MCF 10A (cell line): ENCODE measurements around the gene RABGGTA. TPM values are rescaled to one million over a fixed set of nuclear protein-coding genes. Genes with fewer than 3 reads are reported as not detected.
A peak's percentile ranks its signal among the peaks of the same experiment; 100 is the strongest.

Source experiments
- BruUV-seq: library from RNA; stranded (reverse); fragments of 400-500 nt; replicated peaks from 2 replicates; lab custom pipeline; 2021; lab: Mats Ljungman, UMichigan
- CTCF ChIA-PET: fragments of 300-600 bp; sonication (Branson Sonifier 250); formaldehyde crosslinking; extraction: SDS; loops from one replicate; lab custom pipeline; 2021; ENCODE audit warnings: antibody characterized with exemption, inconsistent platforms; lab: Yijun Ruan, JAX
- POLR2A ChIA-PET: fragments of 300-600, 350-650 bp; sonication (Branson Sonifier 250); formaldehyde crosslinking; extraction: SDS; loops from one replicate; lab custom pipeline; 2020; ENCODE audit warnings: antibody characterized with exemption, inconsistent platforms; lab: Yijun Ruan, JAX
- DNase-seq: peaks from one replicate; pipeline ENCODE4 v3.0.0-alpha.2; 2018; ENCODE audit not compliant: unreplicated experiment
- H3K27ac Mint-ChIP-seq: one replicate; pipeline ENCODE4 v1.8.0; 2022; ENCODE audit warnings: mild to moderate bottlenecking, low read depth, mixed read lengths; ENCODE audit not compliant: unreplicated experiment
- H3K27me3 Mint-ChIP-seq: one replicate; pipeline ENCODE4 v1.8.0; 2022; ENCODE audit warnings: mixed read lengths; ENCODE audit not compliant: insufficient read depth, unreplicated experiment
- H3K36me3 Mint-ChIP-seq: one replicate; pipeline ENCODE4 v1.8.0; 2022; ENCODE audit warnings: mild to moderate bottlenecking, moderate library complexity, mixed read lengths; ENCODE audit not compliant: insufficient read depth, unreplicated experiment
- H3K4me1 Mint-ChIP-seq: one replicate; pipeline ENCODE4 v1.8.0; 2022; ENCODE audit warnings: mixed read lengths; ENCODE audit not compliant: insufficient read depth, unreplicated experiment
- H3K4me3 Mint-ChIP-seq: one replicate; pipeline ENCODE4 v1.8.0; 2022; ENCODE audit warnings: mild to moderate bottlenecking, moderate library complexity, mixed read lengths; ENCODE audit not compliant: unreplicated experiment
- H3K9me3 Mint-ChIP-seq: one replicate; pipeline ENCODE4 v1.8.0; 2022; ENCODE audit warnings: mixed read lengths; ENCODE audit not compliant: unreplicated experiment
- CTCF ChIP-seq: fragments of 200-600 bp; IDR thresholded peaks from one replicate; pipeline ENCODE4 v1.8.0; 2022; ENCODE audit warnings: antibody characterized with exemption, mild to moderate bottlenecking; ENCODE audit not compliant: unreplicated experiment
- intact Hi-C: fragments of 100-400 bp; cut with micrococcal nuclease; formaldehyde crosslinking; loops from 2 replicates; pipeline ENCODE4 v1.14.1; 2022
- total RNA-seq: library from RNA; stranded (reverse); gene quantifications from 2 replicates; pipeline ENCODE4 v1.2.3, GENCODE V29; 2022

The RABGGTA gene
- total RNA-seq, 1 experiment from 2014 or later: 75.0 TPM

- peak; percentile 19 for TF ChIP-seq CTCF
- H3K36me3 Mint-ChIP-seq: peaks cover 17% of the 10 kb centered on the region
- peaks cover 35% of the 10 kb centered on the region for H3K4me1 Mint-ChIP-seq
- no peaks in the 10 kb centered on the region for H3K9me3 Mint-ChIP-seq
- ChIA-PET CTCF (interaction anchor here (0.6 to 10.0 kb wide), 22 partner anchors 8 to 196 kb away, joined by 3 to 145 read pairs (median 7); partner anchors contain the start of genes CBLN3, DHRS1, IPO4 and KHNYN), POLR2A (interaction anchor here (0.6 to 7.2 kb wide), 17 partner anchors 11 to 219 kb away, joined by 3 to 101 read pairs (median 5); partner anchors contain the start of genes CBLN3, DHRS1, IRF9 and KHNYN)
- BruUV-seq: no TSS peak
- DNase-seq: peak; percentile 72
- H3K27me3 Mint-ChIP-seq: no peaks in the 10 kb centered on the region
- H3K27ac Mint-ChIP-seq: no peak within 1 kb of the TSS
- intact Hi-C loops: no loop called here
- H3K4me3 Mint-ChIP-seq: peak within 1 kb of the TSS; percentile 69
Measured at GRCh38 chr14:24310646-24311604, 39.5 kb upstream of the RABGGTA start, which contains the start of gene LTB4R. Gene LTB4R, plus strand, starts transcription at chr14:24311502. Its CDS starts 4,150 bp downstream, at chr14:24315652.

GRCh38 chr14:24310265-24310645 lies 38.9 kb upstream of the RABGGTA start:
- Mint-ChIP-seq H3K4me1 (peaks cover 35% of the 10 kb centered on the region), H3K27ac (no peak overlapping the region), H3K4me3 (peak overlapping the region; percentile 69), H3K36me3 (peaks cover 21% of the 10 kb centered on the region), H3K9me3 (no peaks in the 10 kb centered on the region), H3K27me3 (no peaks in the 10 kb centered on the region)
- no peak for TF ChIP-seq CTCF
- intact Hi-C loops: no loop called here
- ChIA-PET CTCF (interaction anchor here (0.6 to 10.0 kb wide), 24 partner anchors 9 to 504 kb away, joined by 3 to 145 read pairs (median 6); partner anchors contain the start of genes CBLN3, DHRS1, IPO4 and KHNYN), POLR2A (interaction anchor here (0.7 to 7.2 kb wide), 20 partner anchors 11 to 1601 kb away, joined by 3 to 101 read pairs (median 4); partner anchors contain the start of genes CBLN3, CHMP4A, DHRS1 and IRF9)
- DNase-seq: no peak
- no TSS peak for BruUV-seq

- CTCF ChIA-PET: interaction anchor here (0.6 to 10.0 kb wide), 31 partner anchors 12 to 1549 kb away, joined by 3 to 145 read pairs (median 5); partner anchors contain the start of genes CBLN3, DHRS1, IPO4 and KHNYN
- peaks cover 32% of the 10 kb centered on the region for H3K4me1 Mint-ChIP-seq
- H3K27ac Mint-ChIP-seq: no peak within 1 kb of the TSS
- no peaks in the 10 kb centered on the region for H3K27me3 Mint-ChIP-seq
- no TSS peak for BruUV-seq
- TF ChIP-seq CTCF: no peak
- peak within 1 kb of the TSS; percentile 69 for H3K4me3 Mint-ChIP-seq
- intact Hi-C loops: no loop called here
- H3K9me3 Mint-ChIP-seq: no peaks in the 10 kb centered on the region
- POLR2A ChIA-PET: interaction anchor here (0.7 to 7.2 kb wide), 22 partner anchors 10 to 1601 kb away, joined by 3 to 101 read pairs (median 4); partner anchors contain the start of genes CBLN3, CHMP4A, DHRS1 and GMPR2
- peaks cover 26% of the 10 kb centered on the region for H3K36me3 Mint-ChIP-seq
- peak; percentile 85 for DNase-seq
Measured at GRCh38 chr14:24309538-24310264, 38.3 kb upstream of the RABGGTA start, which contains the start of gene LTB4R2. Gene LTB4R2, plus strand, starts transcription at chr14:24310140. Its CDS starts 525 bp downstream, at chr14:24310665.
